Neural progenitor cell (in vitro differentiated cells): ENCODE results near the gene AGFG1. TPM values are rescaled to one million over a fixed set of nuclear protein-coding genes. Genes with fewer than 3 reads are reported as not detected.

Experiments used
- DNase-seq: peaks from one replicate; pipeline ENCODE4 v3.0.0-alpha.2; 2016; ENCODE audit warnings: low spot score
- H2AFZ ChIP-seq: fragments of 200-600 bp; sonication (generic); replicated peaks from 2 replicates; pipeline ENCODE4 v1.6.1; 2016; ENCODE audit warnings: antibody characterized with exemption
- H3F3A ChIP-seq: fragments of 200-600 bp; sonication (generic); 2 replicates; pipeline ENCODE4 v1.6.1; 2016; ENCODE audit warnings: antibody characterized with exemption, low read depth
- H3K27ac ChIP-seq: fragments of 200-600 bp; sonication (generic); 2 replicates; pipeline ENCODE4 v1.5.1; 2016; ENCODE audit warnings: mild to moderate bottlenecking
- H3K27me3 ChIP-seq: fragments of 200-600 bp; sonication (generic); 2 replicates; pipeline ENCODE4 v1.6.1; 2016; ENCODE audit warnings: mild to moderate bottlenecking, moderate library complexity
- H3K36me3 ChIP-seq: fragments of 200-600 bp; sonication (generic); 2 replicates; pipeline ENCODE4 v1.5.1; 2016
- H3K4me1 ChIP-seq: fragments of 200-600 bp; sonication (generic); 2 replicates; pipeline ENCODE4 v1.6.1; 2016; ENCODE audit warnings: mixed run types
- H3K4me2 ChIP-seq: fragments of 200-600 bp; sonication (generic); 2 replicates; pipeline ENCODE4 v1.6.1; 2016
- H3K4me3 ChIP-seq: fragments of 200-600 bp; sonication (generic); 2 replicates; pipeline ENCODE4 v1.5.1; 2016
- H3K79me2 ChIP-seq: fragments of 200-600 bp; sonication (generic); 2 replicates; pipeline ENCODE4 v1.6.1; 2016; ENCODE audit warnings: low read depth
- H3K9ac ChIP-seq: fragments of 200-600 bp; sonication (generic); 2 replicates; pipeline ENCODE4 v1.6.1; 2016
- H3K9me3 ChIP-seq: fragments of 200-600 bp; sonication (generic); 2 replicates; pipeline ENCODE4 v1.5.1; 2016; ENCODE audit warnings: low read depth
- H4K20me1 ChIP-seq: fragments of 200-600 bp; sonication (generic); 2 replicates; pipeline ENCODE4 v1.6.1; 2016; ENCODE audit warnings: low read depth
- H3K27ac Mint-ChIP-seq: 3 replicates; pipeline ENCODE4 v1.8.0; 2021; ENCODE audit warnings: mixed read lengths
- H3K27me3 Mint-ChIP-seq: 2 replicates; pipeline ENCODE4 v1.8.0; 2022; ENCODE audit warnings: low read depth, mild to moderate bottlenecking, inconsistent platforms, moderate library complexity, mixed read lengths; ENCODE audit not compliant: insufficient read depth
- H3K36me3 Mint-ChIP-seq: 3 replicates; pipeline ENCODE4 v1.8.0; 2021; ENCODE audit warnings: mixed read lengths
- H3K4me1 Mint-ChIP-seq: 3 replicates; pipeline ENCODE4 v1.8.0; 2021; ENCODE audit warnings: mixed read lengths
- H3K4me3 Mint-ChIP-seq: 3 replicates; pipeline ENCODE4 v1.8.0; 2021; ENCODE audit warnings: mild to moderate bottlenecking, moderate library complexity, mixed read lengths
- H3K9me3 Mint-ChIP-seq: 3 replicates; pipeline ENCODE4 v1.8.0; 2020; ENCODE audit warnings: mixed read lengths
- CTCF ChIP-seq: fragments of 200-600 bp; sonication (generic); IDR thresholded peaks from 2 replicates; pipeline ENCODE4 v1.5.1; 2017; ENCODE audit warnings: antibody characterized with exemption, mild to moderate bottlenecking
- EZH2 ChIP-seq: fragments of 200-600 bp; sonication (generic); IDR thresholded peaks from 2 replicates; pipeline ENCODE4 v1.6.1; 2017; ENCODE audit warnings: antibody characterized with exemption, mild to moderate bottlenecking, moderate library complexity
- EZH2phosphoT487 ChIP-seq: fragments of 200-600 bp; sonication (generic); IDR thresholded peaks from 2 replicates; pipeline ENCODE4 v1.6.1; 2017; ENCODE audit warnings: antibody characterized with exemption
- total RNA-seq: library from RNA; depleted of rRNA; stranded (reverse); fragments of >200 nt; gene quantifications from 2 replicates; pipeline ENCODE4 v1.2.3, GENCODE V29; 2015; ENCODE audit warnings: low replicate concordance

AGFG1 gene
- total RNA-seq, 1 donor from 2014 or later = 84.8 TPM

GRCh38 chr2:227462972-227463931 is 8.7 kb upstream of the AGFG1 start:
- H4K20me1 ChIP-seq = no peaks in the 10 kb centered on the region
- H3K4me3 Mint-ChIP-seq = no peak overlapping the region

GRCh38 chr2:227464361-227464760 is 7.6 kb upstream of the AGFG1 start:
- H3K79me2 ChIP-seq = no peaks in the 10 kb centered on the region
- no peak overlapping the region for H3K27ac ChIP-seq
- no peak overlapping the region for H3K4me3 ChIP-seq
- H3K9me3 ChIP-seq = no peaks in the 10 kb centered on the region
- no peak for DNase-seq
- Mint-ChIP-seq H3K27me3 (no peaks in the 10 kb centered on the region), H3K4me1 (peaks cover 6% of the 10 kb centered on the region), H3K9me3 (no peaks in the 10 kb centered on the region), H3K4me3 (no peak overlapping the region), H3K27ac (no peak overlapping the region), H3K36me3 (no peaks in the 10 kb centered on the region)
- no peak overlapping the region for H3K9ac ChIP-seq
- peak overlapping the region; percentile 90 for H2AFZ ChIP-seq
- no peaks in the 10 kb centered on the region for H3K27me3 ChIP-seq
- H3K36me3 ChIP-seq = no peaks in the 10 kb centered on the region
- no peak overlapping the region for H3K4me2 ChIP-seq
- H3K4me1 ChIP-seq = peaks cover 9% of the 10 kb centered on the region
- peaks cover 11% of the 10 kb centered on the region for H3F3A ChIP-seq
- no peaks in the 10 kb centered on the region for H4K20me1 ChIP-seq
- no peak for TF ChIP-seq EZH2
- TF ChIP-seq EZH2phosphoT487 = no peak
- no peak for TF ChIP-seq CTCF

More at GRCh38 chr2:227462972-227463931, 8.7 kb upstream of the AGFG1 start:
- no peak overlapping the region for H3K9ac ChIP-seq
- no peaks in the 10 kb centered on the region for H3K36me3 ChIP-seq
- no peaks in the 10 kb centered on the region for H3K79me2 ChIP-seq
- no peaks in the 10 kb centered on the region for H3K9me3 Mint-ChIP-seq
- DNase-seq = peak; percentile 35
- H3K27me3 ChIP-seq = no peaks in the 10 kb centered on the region
- peak overlapping the region; percentile 31 for H3K4me2 ChIP-seq
- no peak overlapping the region for H3K4me3 ChIP-seq
- H3K27ac ChIP-seq = peak overlapping the region; percentile 81
- H3K4me1 Mint-ChIP-seq = peaks cover 6% of the 10 kb centered on the region
- H2AFZ ChIP-seq = peak overlapping the region; percentile 90
- peaks cover 9% of the 10 kb centered on the region for H3K4me1 ChIP-seq
- H3K27me3 Mint-ChIP-seq = no peaks in the 10 kb centered on the region
- TF ChIP-seq EZH2phosphoT487 (no peak), CTCF (no peak), EZH2 (no peak)
- no peaks in the 10 kb centered on the region for H3K36me3 Mint-ChIP-seq
- H3K27ac Mint-ChIP-seq = peak overlapping the region; percentile 25
- H3F3A ChIP-seq = peaks cover 11% of the 10 kb centered on the region
- no peaks in the 10 kb centered on the region for H3K9me3 ChIP-seq

- Histone ChIP-seq H3F3A (peaks cover 11% of the 10 kb centered on the region), H2AFZ (no peak overlapping the region), H3K9ac (no peak overlapping the region), H3K4me3 (no peak overlapping the region), H3K27ac (no peak overlapping the region), H3K79me2 (no peaks in the 10 kb centered on the region), H4K20me1 (no peaks in the 10 kb centered on the region), H3K4me1 (peaks cover 9% of the 10 kb centered on the region), H3K9me3 (no peaks in the 10 kb centered on the region), H3K27me3 (no peaks in the 10 kb centered on the region), H3K36me3 (no peaks in the 10 kb centered on the region), H3K4me2 (no peak overlapping the region)
- Mint-ChIP-seq H3K27ac (no peak overlapping the region), H3K4me3 (no peak overlapping the region), H3K9me3 (no peaks in the 10 kb centered on the region), H3K36me3 (no peaks in the 10 kb centered on the region), H3K27me3 (no peaks in the 10 kb centered on the region), H3K4me1 (peaks cover 6% of the 10 kb centered on the region)
- no peak for TF ChIP-seq EZH2
- TF ChIP-seq EZH2phosphoT487 = no peak
- no peak for TF ChIP-seq CTCF
- no peak for DNase-seq
These were observed 7.1 kb upstream of the AGFG1 start for GRCh38 chr2:227464851-227465250.
